Epithelial cell of esophagus (primary cell): ENCODE data around the gene ERBIN.

Source experiments
- DNase-seq: peaks from one replicate; pipeline ENCODE4 v3.0.0; 2010; ENCODE audit warnings: low read depth
- H3K4me3 ChIP-seq: 2 replicates; pipeline ENCODE4 v1.5.1; 2011; ENCODE audit warnings: mild to moderate bottlenecking, low read length, control low read depth
- TF ChIP-seq, protein P1 (sequence below): IDR thresholded peaks from 2 replicates; pipeline ENCODE4 v1.5.1; 2011; ENCODE audit warnings: low read depth, mild to moderate bottlenecking, low read length, control low read depth, inconsistent platforms; ENCODE audit not compliant: insufficient read depth; ENCODE audit errors: missing control alignments

ERBIN gene

DNA sequence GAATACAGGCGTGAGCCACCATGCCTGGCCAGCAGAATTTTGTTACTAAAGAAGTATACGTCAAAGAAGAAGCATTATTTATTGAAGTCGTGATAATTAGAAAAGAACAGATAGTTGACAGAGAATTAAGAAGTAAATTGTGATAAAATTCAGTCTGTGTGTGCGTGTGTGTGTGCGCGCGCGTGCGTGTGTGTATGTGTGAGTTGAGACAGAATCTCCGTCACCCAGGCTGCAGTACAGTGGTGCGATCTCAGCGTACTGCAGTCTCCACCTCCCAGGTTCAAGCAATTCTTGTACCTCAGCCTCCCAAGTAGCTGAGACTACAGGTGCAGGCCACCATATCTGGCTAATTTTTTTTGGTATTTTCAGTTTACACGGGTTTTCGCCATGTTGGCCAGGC is 77.8 kb downstream of the ERBIN start:
- no peak overlapping the region for H3K4me3 ChIP-seq
- TF ChIP-seq, protein P1, sequence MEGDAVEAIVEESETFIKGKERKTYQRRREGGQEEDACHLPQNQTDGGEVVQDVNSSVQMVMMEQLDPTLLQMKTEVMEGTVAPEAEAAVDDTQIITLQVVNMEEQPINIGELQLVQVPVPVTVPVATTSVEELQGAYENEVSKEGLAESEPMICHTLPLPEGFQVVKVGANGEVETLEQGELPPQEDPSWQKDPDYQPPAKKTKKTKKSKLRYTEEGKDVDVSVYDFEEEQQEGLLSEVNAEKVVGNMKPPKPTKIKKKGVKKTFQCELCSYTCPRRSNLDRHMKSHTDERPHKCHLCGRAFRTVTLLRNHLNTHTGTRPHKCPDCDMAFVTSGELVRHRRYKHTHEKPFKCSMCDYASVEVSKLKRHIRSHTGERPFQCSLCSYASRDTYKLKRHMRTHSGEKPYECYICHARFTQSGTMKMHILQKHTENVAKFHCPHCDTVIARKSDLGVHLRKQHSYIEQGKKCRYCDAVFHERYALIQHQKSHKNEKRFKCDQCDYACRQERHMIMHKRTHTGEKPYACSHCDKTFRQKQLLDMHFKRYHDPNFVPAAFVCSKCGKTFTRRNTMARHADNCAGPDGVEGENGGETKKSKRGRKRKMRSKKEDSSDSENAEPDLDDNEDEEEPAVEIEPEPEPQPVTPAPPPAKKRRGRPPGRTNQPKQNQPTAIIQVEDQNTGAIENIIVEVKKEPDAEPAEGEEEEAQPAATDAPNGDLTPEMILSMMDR: no peak
- no peak for DNase-seq

DNA sequence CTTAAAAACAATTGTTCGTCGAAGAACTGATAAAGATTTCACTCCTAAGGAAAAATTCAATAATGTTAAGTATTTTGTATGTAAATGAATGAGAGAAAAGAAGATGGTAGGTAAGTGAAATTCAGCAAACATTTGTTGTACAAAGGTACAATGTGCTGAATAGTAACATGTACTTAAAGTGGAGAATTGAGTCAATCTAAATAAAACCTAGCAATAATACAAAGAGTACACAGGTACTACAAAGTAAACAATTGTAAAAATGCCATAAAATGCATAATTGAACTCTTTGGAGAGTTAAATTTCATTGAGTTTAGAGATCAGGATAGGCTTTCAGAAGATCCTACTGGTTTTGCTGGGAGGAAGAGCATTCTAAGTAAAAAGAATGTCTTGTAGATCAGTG is 82.9 kb downstream of the ERBIN start:
- TF ChIP-seq, protein P1: no peak
- H3K4me3 ChIP-seq: no peak overlapping the region
- DNase-seq: no peak

DNA sequence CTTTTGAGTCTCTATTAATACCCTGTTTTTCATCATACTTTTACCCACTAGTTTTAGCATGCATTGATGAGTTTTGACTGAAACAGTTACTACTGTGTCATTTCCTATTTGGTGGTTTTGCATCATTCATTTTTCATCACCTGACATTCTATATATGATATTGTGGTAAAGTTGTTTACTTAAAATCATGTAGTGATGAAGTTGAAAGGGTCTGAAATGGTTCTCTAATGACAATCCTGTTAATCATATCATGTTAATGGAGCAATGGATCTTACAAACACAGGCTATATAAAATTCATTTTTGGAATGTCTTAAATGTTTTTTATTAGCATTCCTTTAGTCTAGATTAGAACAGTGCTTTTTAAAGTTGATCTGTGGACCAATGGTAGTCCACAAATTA is 84.1 kb downstream of the ERBIN start:
- H3K4me3 ChIP-seq: no peak overlapping the region
- TF ChIP-seq, protein P1: no peak
- peak; percentile 49 for DNase-seq

DNA sequence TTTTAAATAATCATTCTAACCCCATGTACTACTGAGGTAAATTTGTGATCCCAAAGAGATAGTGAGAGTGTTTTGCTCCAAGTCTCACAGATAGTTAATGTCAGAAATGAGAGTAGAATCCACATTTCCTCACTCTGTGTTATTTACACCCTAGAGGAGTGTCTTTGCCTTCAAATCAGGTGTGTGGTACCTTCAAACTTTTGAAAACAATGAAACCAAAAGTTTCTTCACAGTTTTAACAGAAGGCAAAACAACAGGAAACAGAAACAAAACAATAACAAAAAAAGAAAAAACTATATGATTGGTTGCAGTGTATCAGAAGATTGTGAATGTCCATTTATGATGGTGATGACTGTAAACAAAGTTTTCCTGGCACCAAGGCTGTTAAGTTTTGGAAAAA is 85.9 kb downstream of the ERBIN start:
- no peak for DNase-seq
- H3K4me3 ChIP-seq: no peak overlapping the region
- TF ChIP-seq, protein P1: no peak

DNA sequence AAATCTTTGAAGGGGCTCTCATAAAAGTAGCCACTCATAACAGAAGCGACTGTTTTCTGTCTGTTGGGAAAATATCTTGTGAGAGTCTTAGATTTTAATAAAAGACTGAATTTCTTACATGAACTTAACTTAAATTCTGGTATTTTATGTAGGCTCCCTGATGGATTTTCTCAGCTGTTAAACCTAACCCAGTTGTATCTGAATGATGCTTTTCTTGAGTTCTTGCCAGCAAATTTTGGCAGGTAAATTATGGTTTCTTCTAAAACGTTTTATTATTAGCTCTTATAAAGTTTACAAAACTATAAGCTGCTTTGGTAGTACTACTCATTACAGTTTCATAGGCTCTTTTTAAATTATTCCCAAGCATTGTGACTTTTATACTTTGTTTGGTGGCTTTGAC is 87.0 kb downstream of the ERBIN start:
- no peak for DNase-seq
- H3K4me3 ChIP-seq: no peak overlapping the region
- TF ChIP-seq, protein P1: no peak

DNA sequence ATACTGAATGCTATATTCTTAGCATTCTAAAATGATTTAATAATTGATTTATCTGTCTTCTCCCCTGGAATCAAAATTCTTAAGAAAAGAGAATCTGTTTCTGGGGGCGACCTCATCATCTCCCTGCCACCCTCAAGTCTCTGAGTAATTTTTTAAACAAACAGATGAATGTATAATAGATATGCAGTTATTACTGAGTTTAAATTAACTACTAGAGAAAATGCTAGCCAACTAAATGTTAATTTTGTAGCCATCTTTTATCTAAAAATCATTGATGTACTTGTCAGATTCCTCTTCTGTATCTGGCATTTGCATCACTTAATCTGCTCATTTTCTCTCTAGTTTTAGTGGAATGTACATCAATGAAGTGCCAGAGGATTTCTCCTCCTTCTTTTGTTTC is 87.5 kb downstream of the ERBIN start:
- no peak for DNase-seq
- no peak overlapping the region for H3K4me3 ChIP-seq
- TF ChIP-seq, protein P1: no peak

DNA sequence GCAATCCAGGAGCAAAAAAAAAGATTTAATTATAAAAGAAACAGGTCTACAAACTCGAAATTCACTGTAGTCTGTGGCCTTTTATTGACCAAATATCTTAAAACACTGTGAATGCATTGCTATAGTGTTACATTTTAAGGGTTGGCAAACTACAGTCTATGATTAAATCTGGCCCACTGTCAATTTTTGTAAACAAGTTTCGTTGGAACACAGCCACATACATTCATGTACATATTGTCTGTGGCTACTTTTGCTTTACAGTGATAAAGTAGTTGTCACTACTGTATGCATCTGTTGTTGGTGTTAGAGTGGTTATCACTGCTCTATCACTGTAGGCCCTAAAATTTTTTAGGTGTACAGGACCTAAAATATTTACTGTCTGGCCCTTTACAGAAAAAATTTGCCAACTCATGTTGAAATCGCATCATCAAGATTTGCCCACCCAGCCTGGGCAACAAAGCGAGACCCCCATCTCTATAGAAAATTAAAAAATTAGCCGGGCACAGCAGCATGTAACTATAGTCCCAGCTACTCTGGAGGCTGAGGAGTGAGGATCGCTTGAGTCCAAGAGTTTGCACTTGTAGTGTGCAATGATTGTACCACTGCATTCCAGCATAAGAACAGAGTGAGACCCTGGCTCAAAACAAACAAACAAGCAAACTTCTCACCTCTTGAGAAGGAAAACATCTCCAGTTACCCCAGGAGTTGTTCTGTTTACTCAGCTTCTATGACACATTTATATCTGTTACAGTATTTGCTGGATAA is 89.0 kb downstream of the ERBIN start:
- H3K4me3 ChIP-seq: no peak overlapping the region
- no peak for DNase-seq
- TF ChIP-seq, protein P1: no peak
